CD1c-positive myeloid dendritic cell (primary cell): ENCODE data around the gene CRIP2.

ENCODE experiments used
- DNase-seq: peaks from one replicate; pipeline ENCODE4 v3.0.0-alpha.2; 2016; ENCODE audit errors: extremely low spot score

The CRIP2 gene

DNA sequence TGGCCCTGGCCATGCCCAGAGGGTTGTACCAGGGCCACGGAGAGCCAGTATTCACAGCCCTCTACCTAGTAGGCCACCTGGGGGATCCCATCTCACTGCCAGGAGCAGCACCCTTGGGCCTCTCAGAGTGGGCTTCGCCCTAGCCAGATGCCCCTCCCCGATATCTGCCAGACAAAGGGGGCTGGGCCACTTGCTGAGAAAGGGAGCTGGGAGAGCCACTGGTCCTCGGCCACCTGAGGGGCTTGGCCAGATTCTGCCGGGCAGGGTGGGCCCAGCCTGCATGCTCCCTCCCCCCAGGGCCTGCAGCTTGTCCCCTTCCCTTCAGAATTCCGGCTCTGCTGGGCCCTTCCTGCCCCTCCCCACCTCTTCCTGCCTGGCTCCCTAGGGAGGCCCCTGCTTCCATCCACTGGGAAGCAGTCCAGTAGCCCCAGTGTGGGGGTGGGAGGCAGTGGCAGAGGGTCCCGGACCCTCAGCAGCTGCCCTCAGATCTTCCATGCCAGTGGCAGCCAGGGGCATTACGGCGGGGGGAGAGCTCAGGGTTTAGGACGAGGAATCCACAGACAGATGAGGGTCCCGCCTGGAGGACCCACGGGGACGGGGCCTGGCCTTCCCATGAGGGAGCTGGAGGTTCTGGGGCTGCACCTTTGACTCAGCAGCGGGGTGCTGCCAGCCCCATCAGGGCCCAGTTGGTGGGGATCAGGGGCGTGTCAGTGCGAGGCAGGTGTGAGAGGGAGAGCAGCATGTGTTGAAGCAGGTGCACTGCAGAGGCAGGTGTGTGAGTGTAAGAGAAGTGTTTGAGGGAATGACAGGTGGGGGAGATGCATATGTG lies 2.4 kb downstream of the CRIP2 start:
- DNase-seq = no peak

DNA sequence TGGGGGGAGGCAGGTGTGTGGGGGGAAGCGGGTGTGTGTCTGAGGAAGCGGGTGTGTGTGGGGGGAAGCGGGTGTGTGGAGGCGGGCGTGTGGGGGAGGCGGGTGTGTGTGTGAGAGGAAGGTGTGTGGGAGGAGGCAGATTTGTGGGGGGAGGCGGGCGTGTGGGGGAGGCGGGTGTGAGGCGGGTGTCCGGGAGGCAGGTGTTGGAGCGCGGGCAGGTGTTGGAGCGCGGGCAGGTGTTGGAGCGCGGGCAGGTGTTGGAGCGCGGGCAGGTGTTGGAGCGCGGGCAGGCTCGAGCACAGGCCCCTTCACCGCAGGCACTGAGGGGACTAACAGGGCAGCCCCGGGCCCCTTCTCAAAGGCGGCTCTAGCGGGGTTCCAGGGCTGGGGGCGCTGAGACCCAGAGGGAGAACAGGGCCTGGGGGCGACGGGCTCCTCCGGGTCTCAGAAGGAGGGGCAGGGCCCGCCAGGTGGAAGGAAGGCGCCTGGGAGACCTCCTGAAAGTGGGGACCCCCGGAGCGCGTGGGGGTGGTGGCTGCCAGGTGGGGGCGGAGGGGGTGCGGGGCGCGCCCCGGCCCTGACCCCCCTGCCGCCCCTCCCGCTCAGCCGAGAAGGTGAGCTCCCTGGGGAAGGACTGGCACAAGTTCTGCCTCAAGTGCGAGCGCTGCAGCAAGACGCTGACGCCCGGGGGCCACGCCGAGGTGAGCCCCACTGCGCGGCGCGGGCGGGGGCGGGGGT lies 3.2 kb downstream of the CRIP2 start:
- DNase-seq = peak; percentile 35

DNA sequence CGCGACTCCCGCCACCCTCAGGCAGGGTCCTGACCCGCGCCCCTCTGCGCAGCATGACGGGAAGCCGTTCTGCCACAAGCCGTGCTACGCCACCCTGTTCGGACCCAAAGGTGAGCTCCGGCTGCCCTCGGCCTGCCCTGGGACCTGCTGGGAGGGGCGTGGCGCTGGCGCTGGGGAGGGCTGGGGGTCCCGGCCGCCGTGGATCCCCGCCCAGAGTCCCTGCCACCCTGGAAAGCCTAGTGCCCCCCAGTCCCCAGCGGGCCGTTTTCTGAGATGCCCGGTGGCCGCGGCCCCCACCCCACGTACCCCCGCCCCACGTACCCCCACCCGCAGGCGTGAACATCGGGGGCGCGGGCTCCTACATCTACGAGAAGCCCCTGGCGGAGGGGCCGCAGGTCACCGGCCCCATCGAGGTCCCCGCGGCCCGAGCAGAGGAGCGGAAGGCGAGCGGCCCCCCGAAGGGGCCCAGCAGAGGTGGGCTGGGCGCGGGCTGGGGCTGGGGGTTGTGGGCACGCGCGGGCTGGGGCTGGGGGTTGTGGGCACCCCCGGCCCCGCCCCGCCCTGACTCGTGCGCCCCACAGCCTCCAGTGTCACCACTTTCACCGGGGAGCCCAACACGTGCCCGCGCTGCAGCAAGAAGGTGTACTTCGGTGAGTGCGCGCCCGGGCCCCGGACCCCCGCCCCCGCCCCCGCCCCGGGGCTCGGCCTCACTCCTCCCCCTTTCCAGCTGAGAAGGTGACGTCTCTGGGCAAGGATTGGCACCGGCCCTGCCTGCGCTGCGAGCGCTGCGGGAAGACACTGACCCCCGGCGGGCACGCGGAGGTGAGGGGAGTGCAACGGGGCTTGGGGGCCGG lies 4.0 kb downstream of the CRIP2 start:
- no peak for DNase-seq

DNA sequence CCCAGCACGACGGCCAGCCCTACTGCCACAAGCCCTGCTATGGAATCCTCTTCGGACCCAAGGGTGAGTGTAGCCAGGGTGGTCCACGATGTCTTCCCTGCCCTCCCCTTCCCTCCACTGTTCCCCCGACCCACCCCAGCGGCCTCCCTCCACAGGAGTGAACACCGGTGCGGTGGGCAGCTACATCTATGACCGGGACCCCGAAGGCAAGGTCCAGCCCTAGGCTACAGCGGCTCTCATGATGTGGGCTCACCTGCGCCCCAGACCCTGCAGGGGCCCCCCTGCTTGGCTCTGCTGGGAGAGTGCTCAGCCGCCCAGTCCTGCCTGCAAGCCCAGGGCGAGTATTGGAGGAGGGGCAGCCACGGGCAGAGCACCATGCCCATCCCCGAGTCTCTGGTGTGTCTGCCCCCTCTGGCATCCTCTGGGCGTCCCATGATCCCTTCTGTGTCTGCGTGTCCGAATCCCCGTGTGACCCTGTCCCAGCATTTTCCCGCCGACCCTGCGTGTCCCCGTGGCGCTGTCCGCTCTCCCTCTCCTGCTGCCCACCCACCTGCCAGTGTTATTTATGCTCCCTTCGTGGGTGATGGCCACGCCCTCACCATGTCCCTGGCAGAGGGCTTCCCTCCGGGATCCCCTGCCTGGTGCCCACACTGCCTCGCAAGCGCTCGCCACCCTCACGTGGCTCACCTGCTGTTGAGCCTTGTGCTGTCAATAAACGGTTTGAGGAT lies 5.0 kb downstream of the CRIP2 start:
- no peak for DNase-seq

DNA sequence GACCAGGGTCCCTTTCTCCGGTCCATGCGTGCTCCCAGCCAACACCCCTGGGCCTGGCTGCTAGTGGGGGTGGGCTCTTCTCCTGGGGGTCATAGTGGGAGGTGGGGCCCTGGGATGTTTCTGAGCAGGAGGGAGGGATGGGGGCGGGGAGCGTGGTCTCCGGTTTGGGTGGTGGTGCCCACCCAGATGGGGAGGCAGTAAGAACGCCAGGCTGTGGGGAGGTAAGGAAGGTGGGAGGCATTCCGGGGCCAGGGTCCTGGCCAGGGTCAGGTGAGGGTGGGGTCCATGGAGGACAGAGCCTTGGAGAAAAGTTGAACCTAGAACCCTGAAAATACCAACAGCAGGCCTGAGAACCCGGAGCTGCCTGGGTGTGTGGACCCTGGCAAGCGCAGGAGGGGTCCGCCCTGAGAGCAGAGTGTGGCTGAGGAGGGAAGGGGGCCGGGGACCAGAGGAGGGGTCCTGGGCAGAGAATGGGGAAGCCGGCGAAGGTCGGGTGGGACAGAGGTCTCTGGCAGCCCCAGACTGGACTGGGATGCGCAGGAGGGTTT lies 5.7 kb downstream of the CRIP2 start:
- DNase-seq = no peak

DNA sequence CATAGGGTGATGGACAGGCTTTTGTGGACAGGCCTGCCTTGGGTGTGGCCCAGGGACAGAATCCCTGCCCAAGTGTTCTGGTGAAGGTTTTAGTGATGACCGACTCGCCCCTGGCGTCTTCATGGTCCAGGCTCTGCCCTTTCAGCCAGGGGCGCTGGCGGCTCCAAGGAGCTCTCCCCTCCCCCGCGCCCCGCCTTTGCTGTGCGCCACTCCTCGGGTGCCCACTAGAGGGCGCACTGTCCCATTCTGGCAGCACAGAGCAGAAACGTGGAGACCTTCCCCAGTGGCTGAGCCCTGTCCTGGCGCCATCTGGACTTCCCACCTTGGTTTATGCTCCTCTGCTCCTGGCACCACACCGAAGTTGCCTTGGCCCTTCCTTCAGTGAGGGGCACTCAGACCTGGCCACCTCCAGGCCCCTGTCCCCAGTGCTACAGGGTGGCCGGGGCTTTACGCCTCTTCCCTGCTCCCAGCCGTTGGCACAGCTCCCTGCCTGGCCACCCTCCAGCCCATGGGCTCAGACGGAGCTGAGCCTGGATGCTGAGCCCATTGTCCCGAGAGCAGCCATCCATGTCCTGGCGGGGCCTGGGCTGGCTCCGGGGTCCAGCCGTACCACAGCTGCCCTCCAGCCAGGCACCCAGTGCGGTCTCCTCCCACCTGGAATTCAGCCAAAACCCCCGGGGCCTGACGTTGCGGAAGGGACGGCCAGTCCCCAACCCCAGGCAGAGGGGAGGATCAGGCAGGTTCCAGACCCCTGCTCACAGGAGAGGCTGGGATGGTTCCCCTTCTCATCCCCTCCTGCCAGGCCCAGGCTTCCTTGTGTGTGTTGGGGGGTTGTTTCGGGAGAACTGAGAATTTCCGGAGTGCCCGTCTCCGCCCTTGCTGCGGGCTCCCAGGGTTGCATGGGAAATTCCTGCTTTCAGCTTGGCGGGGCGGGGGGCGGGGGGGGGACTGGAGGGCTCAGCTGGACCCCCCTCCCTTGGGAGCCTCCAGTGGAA lies 6.5 kb downstream of the CRIP2 start:
- DNase-seq = peak; percentile 92

DNA sequence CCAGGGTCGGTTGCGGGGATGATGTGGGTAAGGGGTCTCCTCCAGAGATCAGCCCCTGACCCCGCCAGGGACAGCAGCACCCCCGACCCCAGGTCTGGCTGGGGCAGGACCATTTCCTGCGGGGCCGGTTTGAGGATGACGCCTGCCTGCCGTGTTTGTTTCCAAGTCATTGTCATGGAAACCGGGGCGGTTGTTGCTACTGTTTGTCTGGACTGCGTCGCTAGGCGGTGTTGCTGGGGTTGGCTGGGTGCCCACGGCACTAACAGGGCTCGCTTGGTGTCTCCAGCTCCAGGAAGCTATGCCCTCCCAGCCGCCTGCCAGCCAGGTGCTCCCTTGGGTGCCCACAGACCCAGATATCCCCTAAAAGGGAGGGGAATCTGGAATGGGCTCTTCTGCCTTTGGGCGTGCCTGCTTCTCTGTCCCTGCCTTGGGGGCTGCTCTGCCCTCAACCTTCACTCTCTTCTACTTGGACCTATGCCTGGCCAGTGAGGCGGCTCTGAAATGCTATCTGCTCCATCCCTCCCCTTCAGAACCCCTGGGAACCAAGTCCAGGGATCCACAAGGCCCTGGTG lies 7.4 kb downstream of the CRIP2 start:
- DNase-seq = peak; percentile 99

DNA sequence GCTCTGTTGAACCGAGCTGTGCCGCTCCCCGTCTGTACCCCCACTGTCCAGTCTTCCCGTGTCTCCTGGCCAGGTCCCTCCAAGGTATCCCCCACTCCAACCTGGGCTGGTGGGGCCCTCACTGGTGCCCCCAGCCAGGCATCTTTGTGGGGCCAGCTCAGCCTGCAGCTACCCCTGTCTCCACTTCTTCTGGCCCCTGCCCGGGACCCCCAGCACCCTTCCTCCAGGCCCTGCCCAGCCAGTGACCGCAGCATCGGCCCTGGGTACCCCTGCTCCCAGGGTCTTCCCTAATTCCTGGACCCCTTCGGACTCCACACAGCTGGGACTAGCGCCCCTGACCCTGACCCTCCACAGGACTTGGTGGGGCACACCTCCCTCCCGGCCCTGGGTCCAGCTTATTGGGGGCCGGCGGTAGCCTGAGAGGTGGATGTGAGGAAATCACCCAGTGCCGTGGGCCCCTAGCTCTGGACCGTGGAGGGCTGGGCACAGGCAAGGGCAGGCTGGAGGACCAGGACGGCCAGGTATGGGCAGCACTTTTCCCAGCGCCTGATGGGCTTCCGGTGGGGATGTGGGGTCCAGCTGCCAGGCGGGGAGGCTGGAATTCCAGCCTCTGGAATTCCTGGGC lies 8.0 kb downstream of the CRIP2 start:
- no peak for DNase-seq

DNA sequence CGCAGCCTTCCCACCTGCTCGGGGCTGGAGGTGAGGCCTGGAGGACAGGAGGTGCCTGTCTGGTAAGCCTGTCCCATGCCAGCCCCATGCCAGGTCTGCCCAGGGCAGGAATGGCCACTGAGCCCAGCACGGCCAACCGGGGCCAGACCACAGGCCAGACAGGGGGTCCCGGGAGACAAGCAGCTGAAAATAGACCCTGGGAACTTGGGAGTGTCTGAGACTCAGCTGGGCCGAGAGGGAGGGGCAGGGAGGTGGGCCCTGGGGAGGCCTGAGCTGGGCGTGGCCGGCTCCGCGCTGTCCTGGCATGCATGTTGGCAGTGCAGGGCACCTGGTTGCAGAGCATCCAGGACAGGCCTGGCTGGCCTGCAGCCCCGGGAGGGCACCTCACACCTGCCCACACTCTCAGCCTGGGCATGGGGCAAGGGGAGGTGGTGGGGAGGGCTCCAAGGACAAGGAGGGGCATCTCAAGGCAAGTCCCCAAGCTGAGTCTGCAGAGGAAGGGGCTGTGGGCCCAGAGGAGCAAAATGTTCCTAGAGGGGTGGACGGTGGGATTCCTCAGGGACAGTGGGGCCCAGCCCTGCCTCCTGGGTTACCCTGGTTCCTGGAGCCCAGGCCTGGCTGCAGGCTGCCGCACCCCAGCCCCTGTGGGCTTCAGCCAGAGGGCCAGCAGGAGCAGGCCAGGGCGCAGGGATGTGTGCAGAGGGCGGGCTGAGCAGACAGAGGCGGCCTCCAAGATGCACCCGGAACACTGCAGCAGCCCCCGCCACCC lies 8.9 kb downstream of the CRIP2 start:
- DNase-seq = no peak

DNA sequence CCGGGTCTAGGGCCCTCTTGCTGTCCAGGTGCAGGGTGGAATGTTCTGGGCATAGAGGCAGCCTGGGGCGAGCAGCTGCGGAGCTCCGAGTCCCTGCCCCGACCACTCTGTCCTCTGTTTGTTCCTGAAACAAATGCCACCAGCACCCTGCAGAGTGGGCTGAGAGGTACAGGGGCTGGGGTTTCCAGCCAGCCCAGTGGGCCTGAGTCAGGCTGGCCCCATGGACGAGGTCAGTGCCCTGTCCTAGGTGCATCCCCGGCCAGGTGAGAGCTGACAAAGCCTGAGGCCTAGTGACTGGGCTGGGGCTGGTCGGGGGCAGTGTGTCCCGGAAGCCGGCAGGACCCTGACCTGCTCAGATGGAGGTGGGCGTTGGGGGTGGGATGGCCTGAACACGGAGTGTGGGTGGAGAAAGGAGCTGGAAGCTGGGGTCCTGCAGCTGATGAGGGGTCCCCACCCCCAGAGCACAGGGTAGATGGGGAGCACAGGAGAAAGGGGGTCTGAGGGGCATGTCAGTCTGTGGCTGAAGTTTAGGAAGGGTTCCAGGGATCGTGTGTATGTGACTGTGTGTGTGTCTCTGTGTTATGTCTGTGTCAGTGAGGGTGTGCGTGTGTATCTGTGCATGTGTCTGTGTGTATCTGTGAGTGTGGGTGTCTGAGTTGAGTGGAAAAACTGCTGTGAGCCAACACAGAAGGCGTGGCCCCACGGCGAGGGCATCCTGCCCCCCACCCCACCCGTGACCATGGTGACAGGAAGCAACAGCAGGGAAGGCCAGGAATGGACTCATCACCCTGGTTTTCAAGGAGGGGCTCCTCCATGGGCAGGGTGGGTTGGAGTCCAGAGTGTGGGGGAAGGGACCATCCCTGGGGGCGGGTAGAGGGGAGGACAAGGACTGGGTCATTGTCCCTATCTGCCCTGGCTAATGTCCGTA lies 9.7 kb downstream of the CRIP2 start:
- peak; percentile 62 for DNase-seq

DNA sequence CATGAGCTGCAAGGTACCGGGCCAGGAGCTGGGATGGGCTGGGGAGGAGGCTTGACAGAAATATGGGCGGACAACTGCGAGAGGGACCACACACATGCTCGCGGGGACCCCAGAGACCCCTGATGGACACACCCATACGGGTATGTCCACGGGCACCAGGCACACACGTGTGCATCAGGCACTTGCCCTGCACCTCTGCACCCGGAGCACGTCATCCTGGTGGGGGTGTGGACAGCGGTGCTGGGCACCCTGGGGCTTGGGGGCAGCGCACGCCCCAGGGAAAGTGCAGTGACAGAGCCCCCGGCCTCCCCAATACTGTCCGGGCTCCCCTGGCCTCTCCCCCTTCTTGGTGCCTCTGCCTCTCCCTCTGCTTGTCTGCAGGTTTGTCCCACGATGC lies 10.4 kb downstream of the CRIP2 start:
- DNase-seq = no peak

DNA sequence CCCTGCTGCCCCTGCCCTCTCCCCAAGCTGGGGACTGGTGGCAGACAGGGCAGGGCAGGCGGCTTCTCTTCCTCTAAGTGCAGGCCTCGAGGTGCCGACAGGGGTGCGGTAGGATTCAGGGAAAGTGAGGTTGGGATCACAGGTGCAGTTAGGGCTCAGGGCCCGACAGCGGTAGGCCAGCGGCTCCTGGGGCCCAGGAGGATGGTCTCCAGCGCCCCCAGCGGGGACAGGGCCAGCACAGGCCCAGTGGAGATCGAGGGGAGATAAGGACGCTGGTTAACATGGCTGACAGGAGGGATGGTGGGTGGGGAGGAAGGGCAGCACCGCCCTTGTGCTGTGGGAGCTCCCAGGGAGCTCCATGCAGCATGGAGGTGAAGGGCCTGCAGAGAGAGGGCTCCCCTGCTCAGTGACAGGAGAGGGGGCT lies 11.1 kb downstream of the CRIP2 start:
- DNase-seq = peak; percentile 50

DNA sequence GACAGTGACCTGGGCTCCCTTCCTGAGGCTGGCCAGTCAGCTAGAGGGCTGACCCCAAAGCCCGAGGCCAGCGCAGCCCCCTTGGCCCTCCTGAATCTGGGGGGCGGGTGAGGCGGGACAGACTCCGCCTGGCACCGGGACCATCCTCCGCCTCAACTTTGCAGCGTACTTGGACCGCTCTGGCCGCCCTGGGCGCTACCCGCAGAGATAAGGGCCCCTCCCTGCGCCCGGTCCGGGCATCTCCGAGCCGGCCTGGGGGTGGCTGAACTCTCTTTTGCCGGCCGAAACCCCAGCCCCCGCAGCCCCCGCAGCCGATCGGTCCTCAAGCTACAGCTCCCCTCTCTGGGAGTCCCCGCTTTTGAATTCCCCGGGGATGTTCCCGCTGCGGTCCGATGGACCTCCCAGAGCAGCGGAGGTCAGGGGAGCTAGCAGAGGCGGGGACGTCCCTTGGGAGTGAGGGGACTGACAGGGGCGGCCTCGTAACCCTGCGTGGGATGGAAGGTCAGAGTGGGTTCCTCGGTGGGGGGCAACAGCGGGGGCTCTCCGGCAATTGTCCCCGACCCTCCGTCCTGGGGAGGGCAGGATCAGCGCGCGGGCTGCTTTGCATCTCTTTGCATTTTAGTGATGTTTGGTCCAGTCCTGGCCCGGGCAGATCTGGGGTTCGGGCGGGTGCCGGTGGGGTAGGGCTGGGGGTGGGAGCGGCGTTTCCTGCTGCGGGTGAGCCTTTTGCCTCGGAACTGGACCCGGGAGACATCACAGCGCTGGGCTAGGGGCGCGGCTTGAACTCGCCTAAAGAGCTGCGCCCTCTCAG lies 11.7 kb downstream of the CRIP2 start, which contains the start of gene CRIP1:
TSS of gene CRIP1 (plus strand) at position 724 of the 811 bp plus-strand sequence. CDS start 374 bp downstream, outside the sequence.
- DNase-seq = no peak

DNA sequence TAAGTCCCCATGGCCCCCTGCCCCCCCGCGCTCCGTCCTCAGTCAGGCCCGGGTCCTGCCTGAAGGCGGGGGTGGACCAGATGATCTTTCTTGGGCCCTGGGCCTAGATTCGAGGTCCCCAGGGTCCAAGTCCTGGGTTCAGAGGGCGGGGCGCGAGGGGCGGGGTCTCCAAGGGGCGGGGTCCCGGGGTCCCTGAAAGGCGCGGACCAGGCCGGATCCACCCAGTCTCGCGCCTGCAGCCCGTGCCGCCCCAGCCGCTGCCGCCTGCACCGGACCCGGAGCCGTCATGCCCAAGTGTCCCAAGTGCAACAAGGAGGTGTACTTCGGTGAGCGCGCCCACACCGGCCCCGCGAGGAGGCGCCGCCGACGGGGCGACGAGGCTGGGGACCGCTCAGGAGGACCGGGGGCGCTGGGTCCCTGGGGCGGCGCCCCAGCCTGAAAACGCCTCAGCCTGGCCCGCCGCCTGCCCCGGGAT lies 12.4 kb downstream of the CRIP2 start:
- peak; percentile 43 for DNase-seq

DNA sequence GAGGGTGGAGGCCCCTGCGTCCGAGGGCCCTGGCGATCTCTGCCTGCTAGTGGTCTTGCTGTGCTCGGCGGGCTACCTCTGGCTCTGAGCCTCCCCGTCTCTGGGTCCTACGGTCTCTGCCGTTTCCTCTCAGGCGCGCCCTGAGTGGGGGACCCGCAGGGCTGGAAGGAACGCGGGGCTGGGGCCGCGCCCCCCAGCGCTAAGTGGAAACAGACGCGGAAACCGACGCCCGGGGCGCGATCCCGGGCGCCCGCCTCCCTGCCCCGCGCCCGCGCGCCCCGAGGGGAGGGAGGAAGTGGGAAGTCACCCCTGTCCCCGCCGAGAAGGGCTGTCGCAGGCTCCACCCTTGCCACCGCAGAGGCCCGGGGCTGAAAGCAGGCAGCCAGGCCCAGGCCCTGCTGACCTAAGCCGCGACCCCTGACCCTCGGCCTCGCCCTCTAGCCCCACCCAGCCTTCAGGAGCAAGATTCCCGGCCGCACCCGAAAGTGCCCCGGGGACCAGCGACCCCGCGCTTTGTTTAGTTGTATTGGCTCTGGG lies 12.9 kb downstream of the CRIP2 start:
- peak; percentile 91 for DNase-seq
